ENCODE results near the gene EGR2. TPM values are rescaled to one million over a fixed set of nuclear protein-coding genes. Genes with fewer than 3 reads are reported as not detected.
A peak's percentile ranks its signal among the peaks of the same experiment; 100 is the strongest.

Gene EGR2
- total and polyA plus RNA-seq, 10 of the 15 experiments (the other 5 are each of a cell fraction or from before 2014, with no cell fraction given): 8.3 to 56.5 (median 16.2) TPM

DNA sequence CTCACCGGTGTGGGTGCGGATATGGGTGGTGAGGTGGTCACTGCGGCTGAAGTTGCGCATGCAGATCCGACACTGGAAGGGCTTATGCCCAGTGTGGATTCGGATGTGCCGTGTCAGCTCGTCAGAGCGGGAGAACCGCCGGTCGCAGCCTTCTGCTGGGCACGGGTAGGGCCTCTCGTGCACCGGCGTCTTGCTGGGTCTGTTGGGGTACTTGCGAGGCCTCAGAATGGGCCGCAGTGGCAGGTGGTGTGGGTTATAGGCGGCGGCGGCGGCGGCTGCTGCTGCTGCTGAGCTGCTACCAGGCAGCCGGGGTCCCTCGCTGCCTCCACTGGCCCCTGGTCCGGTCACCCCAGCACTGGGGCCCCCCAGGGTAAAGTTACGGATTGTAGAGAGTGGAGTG, 2.7 kb downstream of the EGR2 start (continued):
- TF ChIP-seq NKRF (conservative IDR thresholded peaks at IDR 0.05) (no peak), YY1 (IDR thresholded peaks at IDR 0.05; ENCODE audit: low read depth, low read length) (no peak), ESRRA (IDR thresholded peaks at IDR 0.05; ENCODE audit: low read length) (no peak), SREBF2 (IDR thresholded peaks at IDR 0.05; ENCODE audit: low read length) (no peak)
- TF ChIP-seq, protein P1, sequence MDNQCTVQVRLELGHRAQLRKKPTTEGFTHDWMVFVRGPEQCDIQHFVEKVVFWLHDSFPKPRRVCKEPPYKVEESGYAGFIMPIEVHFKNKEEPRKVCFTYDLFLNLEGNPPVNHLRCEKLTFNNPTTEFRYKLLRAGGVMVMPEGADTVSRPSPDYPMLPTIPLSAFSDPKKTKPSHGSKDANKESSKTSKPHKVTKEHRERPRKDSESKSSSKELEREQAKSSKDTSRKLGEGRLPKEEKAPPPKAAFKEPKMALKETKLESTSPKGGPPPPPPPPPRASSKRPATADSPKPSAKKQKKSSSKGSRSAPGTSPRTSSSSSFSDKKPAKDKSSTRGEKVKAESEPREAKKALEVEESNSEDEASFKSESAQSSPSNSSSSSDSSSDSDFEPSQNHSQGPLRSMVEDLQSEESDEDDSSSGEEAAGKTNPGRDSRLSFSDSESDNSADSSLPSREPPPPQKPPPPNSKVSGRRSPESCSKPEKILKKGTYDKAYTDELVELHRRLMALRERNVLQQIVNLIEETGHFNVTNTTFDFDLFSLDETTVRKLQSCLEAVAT (IDR thresholded peaks at IDR 0.05): 0 out of 2 replicates have a peak, but pooled peaks have one; percentile 46

- H3K4me1 ChIP-seq (ENCODE audit: control insufficient read depth, insufficient read depth, low read length): peaks cover 19% of the 10 kb centered on the region
- no peaks in the 10 kb centered on the region for H4K20me1 ChIP-seq (ENCODE audit: control insufficient read depth, insufficient read depth)
- DNase-seq (ENCODE audit: low read depth, low spot score): no peak
- H3K9me3 ChIP-seq (replicated peaks; ENCODE audit: control insufficient read depth, insufficient read depth, low read length): no peaks in the 10 kb centered on the region
- CTCF ChIA-PET: interaction anchor here (2.8 kb wide), 1 partner anchor 33 kb away, joined by 11 read pairs; no protein-coding TSS in a partner anchor
- H2AFZ ChIP-seq (ENCODE audit: control insufficient read depth, low read depth, low read length): no peak overlapping the region
- H3K4me2 ChIP-seq (ENCODE audit: control insufficient read depth, insufficient read depth): peak overlapping the region; percentile 49
- intact Hi-C loops (cut with micrococcal nuclease; ENCODE audit: unreplicated experiment): no loop called here
- no peak overlapping the region for H3K27ac ChIP-seq (ENCODE audit: control insufficient read depth, insufficient read depth)
- peak overlapping the region; percentile 19; the same call in 1 of the 2 replicates for H3K4me3 ChIP-seq
- no peak for FAIRE-seq
- WGBS (ENCODE audit: insufficient coverage, insufficient replicate concordance, low lambda C conversion rate, missing lambda C conversion rate): 95% methylated on average over 13 of the region's 13 CpGs
- in situ Hi-C loops (cut with MboI): loop anchor here (5.0 kb wide), 1 partner anchor 201 kb away; no protein-coding TSS in a partner anchor
- RAD21 ChIA-PET (ENCODE audit: unreplicated experiment): interaction anchor here (1.1 to 6.0 kb wide), 4 partner anchors 36 to 194 kb away, joined by 3 to 103 read pairs (median 6); no protein-coding TSS in a partner anchor
- peak overlapping the region; percentile 21 for H3K9ac ChIP-seq (ENCODE audit: control insufficient read depth, insufficient read depth, low read length)
- BruUV-seq (replicated peaks): no TSS peak
- H3K27me3 ChIP-seq (replicated peaks in 1 of 2; ENCODE audit: control insufficient read depth in 2 of 2, insufficient read depth in 2 of 2, low read length in 1 of 2): no peaks in the 10 kb centered on the region
- H3K79me2 ChIP-seq (ENCODE audit: control insufficient read depth, insufficient read depth, low read length): peaks cover 39% of the 10 kb centered on the region
- TF ChIP-seq SPI1 (IDR thresholded peaks at IDR 0.05; ENCODE audit: borderline replicate concordance, insufficient read depth, low read depth, low read length) (peak; percentile 65; the same call in 1 of the 2 replicates), BCL11A (IDR thresholded peaks at IDR 0.05; ENCODE audit: low read depth, low read length) (no peak), POLR2AphosphoS5 (IDR thresholded peaks at IDR 0.05; ENCODE audit: low read length) (0 out of 2 replicates have a peak, but pooled peaks have one; percentile 48), POLR2A (IDR thresholded peaks at IDR 0.05; ENCODE audit: low read depth, low read length) (0 out of 2 replicates have a peak, but pooled peaks have one; percentile 52), NR2C2 (IDR thresholded peaks at IDR 0.05; ENCODE audit: borderline replicate concordance, control insufficient read depth, insufficient read length, low read depth) (no peak)
- SMC1A ChIA-PET (ENCODE audit: uncharacterized antibody, unreplicated experiment): interaction anchor here (1.9 to 7.9 kb wide), 3 partner anchors 79 to 200 kb away, joined by 5 to 131 read pairs (median 82); no protein-coding TSS in a partner anchor
- no peaks in the 10 kb centered on the region; a peak in 1 of 4 replicates for H3K36me3 ChIP-seq (ENCODE audit: control insufficient read depth in 2 of 2, insufficient read depth in 2 of 2, low read length in 1 of 2)
- POLR2A ChIA-PET: interaction anchor here (2.3 kb wide), 1 partner anchor 33 kb away, joined by 9 read pairs; no protein-coding TSS in a partner anchor
- no peak for ATAC-seq
These were observed 3.3 kb downstream of the EGR2 start for GRCh38 chr10:62812672-62813439.

Measured in GM12878 (cell line).